KMS-11 (cell line): ENCODE data around the gene OXCT2.
"Not testable (repeated sequence)": the region's sequence is repeated elsewhere in the genome, so short reads cannot be mapped to it uniquely, and the experiment has no call there.

Source experiments
- H2AFZ ChIP-seq: fragments of 200-600 bp; sonication (generic); 2 replicates; pipeline ENCODE4 v1.6.1; 2016; ENCODE audit warnings: antibody characterized with exemption, mixed run types, low read depth
- H3K27ac ChIP-seq: fragments of 200-600 bp; sonication (generic); 2 replicates; pipeline ENCODE4 v1.6.1; 2016; ENCODE audit warnings: mild to moderate bottlenecking, mixed run types
- H3K27me3 ChIP-seq: fragments of 200-600 bp; sonication (generic); 2 replicates; pipeline ENCODE4 v1.6.1; 2017; ENCODE audit warnings: mild to moderate bottlenecking, low read depth, mixed run types, moderate library complexity; ENCODE audit not compliant: insufficient read depth
- H3K36me3 ChIP-seq: fragments of 200-600 bp; sonication (generic); 2 replicates; pipeline ENCODE4 v1.6.1; 2017; ENCODE audit warnings: mild to moderate bottlenecking, mixed run types; ENCODE audit not compliant: insufficient read depth
- H3K4me1 ChIP-seq: fragments of 200-600 bp; sonication (generic); 2 replicates; pipeline ENCODE4 v1.6.1; 2016; ENCODE audit warnings: mild to moderate bottlenecking, low read depth, mixed run types; ENCODE audit not compliant: poor library complexity, severe bottlenecking
- H3K4me2 ChIP-seq: fragments of 200-600 bp; sonication (generic); 2 replicates; pipeline ENCODE4 v1.7.0; 2016; ENCODE audit warnings: mild to moderate bottlenecking, mixed run types
- H3K4me3 ChIP-seq: fragments of 200-600 bp; sonication (generic); IDR thresholded peaks from 2 replicates; pipeline ENCODE4 v1.6.1; 2017; ENCODE audit warnings: low read depth, low read length, mixed read lengths; ENCODE audit not compliant: insufficient read depth
- H3K79me2 ChIP-seq: fragments of 200-600 bp; sonication (generic); 2 replicates; pipeline ENCODE4 v1.6.1; 2016; ENCODE audit warnings: low read depth, mixed run types; ENCODE audit not compliant: insufficient read depth
- H3K9ac ChIP-seq: fragments of 200-600 bp; sonication (generic); 2 replicates; pipeline ENCODE4 v1.6.1; 2016; ENCODE audit warnings: mild to moderate bottlenecking, mixed run types
- H4K20me1 ChIP-seq: fragments of 200-600 bp; sonication (generic); 2 replicates; pipeline ENCODE4 v1.6.1; 2016; ENCODE audit warnings: mild to moderate bottlenecking, mixed run types; ENCODE audit not compliant: insufficient read depth
- TF ChIP-seq, protein P1 (sequence below): fragments of 200-600 bp; sonication (generic); conservative IDR thresholded peaks from 2 replicates; pipeline ENCODE4 v1.6.1; 2017; ENCODE audit warnings: low read depth, mild to moderate bottlenecking, antibody characterized with exemption, low read length, moderate library complexity, mixed read lengths

Gene OXCT2

DNA sequence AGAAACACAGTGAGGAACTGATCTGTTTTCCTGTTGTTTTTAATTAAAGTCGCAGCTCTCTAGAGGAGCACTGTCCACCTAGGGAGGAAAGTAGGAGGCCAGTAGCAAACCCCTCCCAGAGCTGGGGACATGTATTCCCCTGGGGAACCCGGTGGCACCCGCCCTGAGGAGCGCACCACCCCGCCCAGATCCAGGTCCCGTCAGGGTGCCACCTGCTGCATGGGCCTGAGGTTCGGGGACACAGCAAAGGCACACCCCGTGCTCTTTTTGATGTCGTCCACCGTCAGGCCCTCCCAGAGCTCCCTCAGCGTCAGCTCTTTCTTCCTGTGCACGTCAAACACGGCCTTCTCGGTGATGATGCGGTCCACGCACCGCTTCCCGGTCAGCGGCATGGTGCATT lies 1.6 kb downstream of the OXCT2 start:
- H3K27me3 ChIP-seq, H3K4me2 ChIP-seq, H3K27ac ChIP-seq, H3K36me3 ChIP-seq, H3K79me2 ChIP-seq, H2AFZ ChIP-seq, H3K4me1 ChIP-seq, H4K20me1 ChIP-seq, H3K4me3 ChIP-seq, H3K9ac ChIP-seq: not testable (repeated sequence)

DNA sequence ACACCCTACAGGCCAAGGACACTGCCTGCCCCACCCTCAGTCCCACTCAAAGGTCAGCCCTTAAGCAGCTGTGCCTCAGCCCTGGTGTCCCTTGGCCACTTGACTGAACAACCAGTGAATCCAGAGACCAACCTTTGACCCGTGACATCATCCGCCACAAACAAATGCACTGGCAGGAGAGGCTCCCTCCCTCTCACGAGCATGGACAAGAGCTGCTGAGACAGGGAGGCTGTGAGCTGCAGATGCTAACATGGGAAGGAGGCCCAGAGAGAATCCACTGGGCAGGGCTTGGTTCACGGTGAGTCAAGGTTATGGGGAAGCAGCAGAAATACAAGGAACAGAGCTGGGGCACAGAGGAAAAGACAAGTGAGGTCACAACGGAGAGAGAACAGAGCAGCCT lies 4.7 kb downstream of the OXCT2 start:
- H3K27ac ChIP-seq, H3K4me2 ChIP-seq, H3K79me2 ChIP-seq, H2AFZ ChIP-seq, H3K9ac ChIP-seq, H3K4me1 ChIP-seq, H4K20me1 ChIP-seq, H3K4me3 ChIP-seq, H3K36me3 ChIP-seq, H3K27me3 ChIP-seq: not testable (repeated sequence)

DNA sequence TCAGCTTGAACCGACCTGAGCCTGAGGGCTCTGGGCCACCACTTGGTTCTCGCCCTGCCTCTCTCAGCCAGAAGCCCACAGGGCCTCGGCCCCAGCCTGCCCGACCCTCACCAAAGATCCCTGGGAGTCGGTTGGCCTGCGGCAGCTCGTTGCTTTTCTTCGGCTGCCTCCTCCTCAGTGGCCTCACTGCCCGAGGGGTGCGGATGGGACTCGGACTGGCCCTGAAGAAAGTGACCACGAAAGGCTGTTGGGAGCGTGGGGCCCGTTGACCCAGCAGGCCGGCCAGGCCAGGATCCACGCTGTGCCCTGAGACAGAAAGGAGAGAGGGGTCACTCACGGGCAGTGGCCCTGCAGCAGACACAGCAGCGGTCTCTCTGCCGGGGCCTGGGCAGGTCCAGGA lies 6.6 kb downstream of the OXCT2 start:
- not testable (repeated sequence) for H3K79me2 ChIP-seq, H3K36me3 ChIP-seq, H3K27ac ChIP-seq, H2AFZ ChIP-seq, H3K4me1 ChIP-seq, H3K9ac ChIP-seq, H4K20me1 ChIP-seq, H3K27me3 ChIP-seq, H3K4me3 ChIP-seq, H3K4me2 ChIP-seq

DNA sequence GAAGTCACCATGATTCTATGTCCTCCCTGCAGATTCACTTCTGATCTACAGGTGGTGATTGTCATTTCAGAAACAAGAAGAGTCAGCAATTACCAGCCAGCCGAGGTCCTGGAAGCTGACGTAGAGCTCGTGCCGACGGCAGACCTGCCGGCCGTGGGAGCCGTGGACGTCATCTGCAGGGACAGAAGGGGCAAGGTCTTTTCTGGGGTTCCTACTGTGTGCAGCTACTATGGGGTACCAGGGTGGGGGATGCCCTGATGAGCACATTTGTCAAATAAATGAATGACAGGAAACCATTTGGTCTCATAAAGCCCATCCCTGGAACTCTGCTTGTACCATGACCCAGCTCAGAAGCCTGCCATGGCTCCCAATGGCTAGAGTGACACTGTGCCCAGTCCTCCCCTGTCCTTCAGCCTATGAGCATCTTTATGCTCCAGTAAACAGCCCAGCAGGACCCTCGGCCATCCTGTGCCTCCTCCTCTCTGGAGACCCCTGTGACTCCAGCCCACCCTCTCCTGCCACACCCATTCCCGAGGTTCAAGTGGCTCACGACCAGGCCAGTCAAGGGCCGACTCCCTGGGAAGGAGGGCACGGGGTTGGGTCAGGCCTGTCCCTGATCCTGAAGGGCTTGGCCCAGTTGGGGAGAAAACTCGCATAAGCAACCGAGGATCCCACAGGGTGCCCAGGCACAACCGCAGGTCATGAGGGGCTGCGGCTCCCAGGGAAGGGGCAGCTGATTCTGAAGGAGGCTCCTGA lies 7.4 kb downstream of the OXCT2 start:
- not testable (repeated sequence) for H3K36me3 ChIP-seq, H2AFZ ChIP-seq, H3K27me3 ChIP-seq, H3K9ac ChIP-seq, H4K20me1 ChIP-seq, H3K27ac ChIP-seq, H3K4me2 ChIP-seq, H3K79me2 ChIP-seq, H3K4me3 ChIP-seq, H3K4me1 ChIP-seq

DNA sequence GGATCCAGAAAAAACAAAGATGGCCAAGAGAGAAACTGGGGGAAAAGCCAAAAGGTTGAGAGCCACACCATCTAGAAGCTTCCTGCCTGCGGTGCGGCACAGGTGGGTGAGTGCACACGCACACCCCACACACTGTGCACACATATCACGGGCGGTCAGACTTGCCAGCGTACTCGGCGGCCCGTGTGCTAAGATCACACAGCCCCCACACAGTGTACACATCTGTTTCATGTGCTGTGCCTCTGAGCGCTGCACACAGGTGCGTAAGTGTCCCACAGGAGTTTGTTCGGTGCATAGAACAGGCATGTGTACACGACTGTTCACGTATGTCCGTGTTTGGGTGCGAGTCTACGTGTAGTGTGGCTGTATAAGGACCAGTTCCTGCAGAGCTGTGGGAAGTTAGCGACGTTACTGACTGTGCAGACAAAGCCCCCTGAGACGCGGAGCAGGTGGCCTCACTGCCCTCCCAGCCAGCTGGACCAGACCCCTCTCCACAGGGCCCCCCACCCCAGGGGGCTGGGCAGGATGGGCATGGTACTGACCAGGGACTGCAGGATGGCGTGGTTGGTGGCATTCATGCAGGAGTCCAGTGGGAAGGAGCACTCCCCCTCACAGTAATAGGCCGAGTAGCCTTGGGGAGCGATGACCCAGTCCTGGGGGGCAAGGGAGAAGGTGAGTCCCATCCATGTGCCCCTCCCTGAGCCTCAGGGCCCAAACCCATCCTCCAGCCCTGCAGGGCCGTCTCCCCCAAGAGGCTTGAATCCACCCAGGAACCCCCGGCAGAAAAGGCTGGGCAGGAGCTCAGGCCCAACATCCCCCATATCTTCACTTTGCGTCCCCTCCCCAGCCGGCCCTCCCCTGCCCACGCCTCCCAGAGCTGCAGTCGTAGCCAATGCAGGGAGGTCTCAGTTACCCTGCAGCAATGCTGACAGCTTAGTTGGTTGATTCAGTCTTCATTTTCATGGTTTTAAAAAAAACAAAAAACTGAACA lies 8.3 kb downstream of the OXCT2 start:
- peaks cover 7% of the 10 kb centered on the region for H3K4me1 ChIP-seq
- TF ChIP-seq, protein P1, sequence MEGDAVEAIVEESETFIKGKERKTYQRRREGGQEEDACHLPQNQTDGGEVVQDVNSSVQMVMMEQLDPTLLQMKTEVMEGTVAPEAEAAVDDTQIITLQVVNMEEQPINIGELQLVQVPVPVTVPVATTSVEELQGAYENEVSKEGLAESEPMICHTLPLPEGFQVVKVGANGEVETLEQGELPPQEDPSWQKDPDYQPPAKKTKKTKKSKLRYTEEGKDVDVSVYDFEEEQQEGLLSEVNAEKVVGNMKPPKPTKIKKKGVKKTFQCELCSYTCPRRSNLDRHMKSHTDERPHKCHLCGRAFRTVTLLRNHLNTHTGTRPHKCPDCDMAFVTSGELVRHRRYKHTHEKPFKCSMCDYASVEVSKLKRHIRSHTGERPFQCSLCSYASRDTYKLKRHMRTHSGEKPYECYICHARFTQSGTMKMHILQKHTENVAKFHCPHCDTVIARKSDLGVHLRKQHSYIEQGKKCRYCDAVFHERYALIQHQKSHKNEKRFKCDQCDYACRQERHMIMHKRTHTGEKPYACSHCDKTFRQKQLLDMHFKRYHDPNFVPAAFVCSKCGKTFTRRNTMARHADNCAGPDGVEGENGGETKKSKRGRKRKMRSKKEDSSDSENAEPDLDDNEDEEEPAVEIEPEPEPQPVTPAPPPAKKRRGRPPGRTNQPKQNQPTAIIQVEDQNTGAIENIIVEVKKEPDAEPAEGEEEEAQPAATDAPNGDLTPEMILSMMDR: no peak
- no peak overlapping the region for H2AFZ ChIP-seq
- no peak overlapping the region for H3K27ac ChIP-seq
- no peaks in the 10 kb centered on the region for H4K20me1 ChIP-seq
- no peaks in the 10 kb centered on the region for H3K79me2 ChIP-seq
- H3K4me2 ChIP-seq: no peak overlapping the region
- H3K27me3 ChIP-seq: no peaks in the 10 kb centered on the region
- H3K9ac ChIP-seq: no peak overlapping the region
- no peaks in the 10 kb centered on the region for H3K36me3 ChIP-seq
- no peak overlapping the region for H3K4me3 ChIP-seq

DNA sequence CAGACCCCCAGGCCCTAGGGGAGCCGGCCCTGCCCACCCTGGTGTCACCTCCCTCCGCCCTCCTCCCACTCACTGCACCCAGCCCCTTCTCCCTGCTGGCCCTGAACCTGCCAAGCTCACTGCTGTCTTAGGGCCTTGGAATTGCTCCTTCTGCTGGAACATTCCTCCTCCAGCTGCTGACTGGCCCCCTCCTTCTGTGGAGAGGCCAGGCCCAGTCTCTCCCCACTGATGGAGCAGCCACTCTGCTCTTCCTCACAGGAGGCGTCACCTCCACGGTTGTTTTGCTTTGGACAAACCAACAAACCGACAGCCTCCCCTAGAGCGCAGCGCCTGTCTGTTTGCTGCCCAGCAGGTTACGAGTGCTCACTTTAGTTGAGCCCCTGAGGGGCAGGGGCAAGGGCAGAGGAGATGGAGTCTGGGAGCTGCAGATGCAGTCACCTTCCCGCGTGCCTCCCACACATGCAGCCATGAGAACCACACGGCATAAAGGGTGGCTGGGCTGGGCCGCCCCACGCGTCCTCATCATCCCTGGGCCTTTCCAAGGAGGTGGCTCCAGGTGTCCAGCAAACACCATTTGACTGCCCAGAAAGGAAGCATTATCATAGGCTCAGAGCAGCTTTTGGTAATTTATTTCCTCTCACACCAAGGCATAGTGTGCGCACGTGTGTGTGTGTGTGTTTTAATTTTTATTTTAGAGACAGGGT lies 9.4 kb downstream of the OXCT2 start:
- Histone ChIP-seq H3K79me2 (no peaks in the 10 kb centered on the region), H3K4me2 (no peak overlapping the region), H4K20me1 (no peaks in the 10 kb centered on the region), H3K27me3 (no peaks in the 10 kb centered on the region), H3K4me1 (peaks cover 7% of the 10 kb centered on the region), H3K36me3 (no peaks in the 10 kb centered on the region), H3K9ac (no peak overlapping the region), H2AFZ (no peak overlapping the region), H3K4me3 (no peak overlapping the region), H3K27ac (no peak overlapping the region)
- TF ChIP-seq, protein P1: no peak
